CD14-positive monocyte (primary cell): ENCODE data around the gene CA4. TPM values are rescaled to one million over a fixed set of nuclear protein-coding genes. Genes with fewer than 3 reads are reported as not detected.

Source experiments
- DNase-seq, 3 donors: peaks; one replicate each; pipeline ENCODE4 v3.0.0-alpha.2; 2011 to 2022
- H2AFZ ChIP-seq: 2 replicates; pipeline ENCODE4 v1.6.0; 2012; ENCODE audit warnings: mild to moderate bottlenecking, low read depth, low read length, inconsistent platforms; ENCODE audit not compliant: insufficient read depth, poor library complexity, severe bottlenecking
- H3K27ac ChIP-seq, 2 donors: 1 replicate in 1 of 2; 2 replicates in 1 of 2; pipeline ENCODE4 v1.5.1; 2012 to 2013; ENCODE audit warnings: low read length in 2 of 2, control low read depth in 1 of 2, inconsistent platforms in 1 of 2, low read depth in 1 of 2, mild to moderate bottlenecking in 1 of 2
- H3K27me3 ChIP-seq, 2 donors: one replicate each; pipeline versions ENCODE4 v1.6.0 to v1.6.1; 2011 to 2013; ENCODE audit warnings: low read length in 2 of 2; ENCODE audit not compliant: control insufficient read depth in 2 of 2, insufficient read depth in 2 of 2
- H3K36me3 ChIP-seq, 2 donors: replicated peaks in 1 of 2; 1 replicate in 1 of 2; 2 replicates in 1 of 2; pipeline versions ENCODE4 v1.5.1 to v1.6.1; 2012 to 2013; ENCODE audit warnings: low read length in 2 of 2, control low read depth in 1 of 2, inconsistent platforms in 1 of 2, mild to moderate bottlenecking in 1 of 2; ENCODE audit not compliant: insufficient read depth in 2 of 2, control insufficient read depth in 1 of 2
- H3K4me1 ChIP-seq, 2 donors: 1 replicate in 1 of 2; 2 replicates in 1 of 2; pipeline versions ENCODE4 v1.5.1 to v1.6.1; 2012 to 2013; ENCODE audit warnings: low read length in 2 of 2, control low read depth in 1 of 2, inconsistent platforms in 1 of 2, mild to moderate bottlenecking in 1 of 2, moderate library complexity in 1 of 2; ENCODE audit not compliant: insufficient read depth in 2 of 2, control insufficient read depth in 1 of 2
- H3K4me2 ChIP-seq: replicated peaks from 2 replicates; pipeline ENCODE3; 2012; ENCODE audit warnings: low read length, moderate library complexity, mild to moderate bottlenecking; ENCODE audit not compliant: poor library complexity, severe bottlenecking; ENCODE audit errors: extremely low read depth
- H3K4me3 ChIP-seq, 3 experiments: fragments of 200-600 bp in 1 of 3; sonication (generic) in 1 of 3; replicated peaks in 1 of 3; 1 replicate in 2 of 3; 2 replicates in 1 of 3; pipeline ENCODE4 v1.5.1; 2011 to 2013; ENCODE audit warnings: low read length in 3 of 3, mild to moderate bottlenecking in 3 of 3, control low read depth in 2 of 3, low read depth in 2 of 3, inconsistent platforms in 1 of 3, moderate library complexity in 1 of 3
- H3K79me2 ChIP-seq: 2 replicates; pipeline ENCODE4 v1.6.0; 2012; ENCODE audit warnings: mild to moderate bottlenecking, control low read depth, inconsistent platforms, low read length, moderate library complexity; ENCODE audit not compliant: insufficient read depth
- H3K9ac ChIP-seq: 2 replicates; pipeline ENCODE4 v1.6.0; 2017; ENCODE audit warnings: low read length, mild to moderate bottlenecking; ENCODE audit not compliant: insufficient read depth, poor library complexity, severe bottlenecking
- H3K9me3 ChIP-seq, 2 donors: replicated peaks in 1 of 2; 1 replicate in 1 of 2; 2 replicates in 1 of 2; pipeline versions ENCODE4 v1.5.1 to v1.6.1; 2012 to 2013; ENCODE audit warnings: low read length in 2 of 2, control low read depth in 1 of 2; ENCODE audit not compliant: control insufficient read depth in 1 of 2, insufficient read depth in 1 of 2
- H4K20me1 ChIP-seq: 2 replicates; pipeline ENCODE4 v1.6.0; 2012; ENCODE audit warnings: mild to moderate bottlenecking, low read length, control low read depth, moderate library complexity; ENCODE audit not compliant: insufficient read depth
- H3K27ac Mint-ChIP-seq, 7 donors: one replicate each; pipeline ENCODE4 v1.8.0; 2020; ENCODE audit warnings: mild to moderate bottlenecking in 7 of 7, mixed read lengths in 7 of 7, moderate library complexity in 6 of 7, inconsistent platforms in 2 of 7
- H3K27me3 Mint-ChIP-seq, 3 donors: one replicate each; pipeline ENCODE4 v1.8.0; 2021 to 2022; ENCODE audit warnings: low read depth in 3 of 3, mild to moderate bottlenecking in 3 of 3, mixed read lengths in 3 of 3, moderate library complexity in 3 of 3, inconsistent platforms in 1 of 3
- H3K36me3 Mint-ChIP-seq, 2 donors: one replicate each; pipeline ENCODE4 v1.8.0; 2020; ENCODE audit warnings: mixed read lengths in 2 of 2, inconsistent platforms in 1 of 2, mild to moderate bottlenecking in 1 of 2
- H3K4me1 Mint-ChIP-seq: one replicate; pipeline ENCODE4 v1.8.0; 2020; ENCODE audit warnings: mild to moderate bottlenecking, mixed read lengths
- H3K4me3 Mint-ChIP-seq, 2 donors: one replicate each; pipeline ENCODE4 v1.8.0; 2020; ENCODE audit warnings: mild to moderate bottlenecking in 2 of 2, mixed read lengths in 2 of 2, moderate library complexity in 1 of 2
- H3K9me3 Mint-ChIP-seq, 7 donors: one replicate each; pipeline ENCODE4 v1.8.0; 2020 to 2022; ENCODE audit warnings: mixed read lengths in 7 of 7, mild to moderate bottlenecking in 6 of 7, moderate library complexity in 6 of 7, inconsistent platforms in 2 of 7
- WGBS: methylation state at CpG from one replicate; pipeline ENCODE4 v1.1.5; 2013; ENCODE audit warnings: missing lambda C conversion rate; ENCODE audit not compliant: insufficient coverage; 5-methylcytosine and 5-hydroxymethylcytosine counted together
- intact Hi-C, 2 donors: fragments of 100-400 bp; cut with micrococcal nuclease; formaldehyde crosslinking; loops; one replicate each; pipeline versions ENCODE4 v1.15.0 to v1.15.1; 2023
- polyA plus RNA-seq, 3 donors: library from polyadenylated mRNA; depleted of rRNA in 1 of 3; unstranded in 2 of 3; stranded (reverse) in 1 of 3; fragments of 300-500 nt in 2 of 3; fragments of >200 nt in 1 of 3; fragmentation: Illumina TruSeq in 2 of 3; gene quantifications; 1 replicate in 2 of 3; 2 replicates in 1 of 3; pipeline ENCODE4 v1.2.3, GENCODE V29; 2012 to 2021
- TF ChIP-seq, protein P1 (sequence below): fragments of 200-600 bp; IDR thresholded peaks from one replicate; pipeline ENCODE4 v1.8.0; 2022; ENCODE audit warnings: antibody characterized with exemption, mild to moderate bottlenecking

The CA4 gene
- polyA plus RNA-seq, 3 donors, result not detected

- intact Hi-C loops, result no loop called here
- H3K27ac Mint-ChIP-seq, result no peak overlapping the region
- H3K36me3 ChIP-seq, result no peaks in the 10 kb centered on the region
- H3K36me3 Mint-ChIP-seq, result no peaks in the 10 kb centered on the region
- 100% methylated on average over 1 of the region's 5 CpGs for WGBS
- no peak overlapping the region for H3K27ac ChIP-seq
- H3K9me3 Mint-ChIP-seq, result peaks cover 0 to 2% (median 0%) of the 10 kb centered on the region in 7 donors
- H4K20me1 ChIP-seq, result no peaks in the 10 kb centered on the region
- H2AFZ ChIP-seq, result no peak overlapping the region
- peaks cover 6 to 10% (median 9%) of the 10 kb centered on the region in 3 donors for H3K27me3 Mint-ChIP-seq
- H3K4me1 Mint-ChIP-seq, result peaks cover 39% of the 10 kb centered on the region
- no peaks in the 10 kb centered on the region for H3K9me3 ChIP-seq
- H3K27me3 ChIP-seq, result no peaks in the 10 kb centered on the region
- DNase-seq, result no peak
- H3K4me3 ChIP-seq, result no peak overlapping the region
- no peak overlapping the region for H3K4me3 Mint-ChIP-seq
- H3K4me2 ChIP-seq, result no peak overlapping the region
- H3K9ac ChIP-seq, result no peak overlapping the region
- H3K79me2 ChIP-seq, result no peaks in the 10 kb centered on the region
- TF ChIP-seq, protein P1, sequence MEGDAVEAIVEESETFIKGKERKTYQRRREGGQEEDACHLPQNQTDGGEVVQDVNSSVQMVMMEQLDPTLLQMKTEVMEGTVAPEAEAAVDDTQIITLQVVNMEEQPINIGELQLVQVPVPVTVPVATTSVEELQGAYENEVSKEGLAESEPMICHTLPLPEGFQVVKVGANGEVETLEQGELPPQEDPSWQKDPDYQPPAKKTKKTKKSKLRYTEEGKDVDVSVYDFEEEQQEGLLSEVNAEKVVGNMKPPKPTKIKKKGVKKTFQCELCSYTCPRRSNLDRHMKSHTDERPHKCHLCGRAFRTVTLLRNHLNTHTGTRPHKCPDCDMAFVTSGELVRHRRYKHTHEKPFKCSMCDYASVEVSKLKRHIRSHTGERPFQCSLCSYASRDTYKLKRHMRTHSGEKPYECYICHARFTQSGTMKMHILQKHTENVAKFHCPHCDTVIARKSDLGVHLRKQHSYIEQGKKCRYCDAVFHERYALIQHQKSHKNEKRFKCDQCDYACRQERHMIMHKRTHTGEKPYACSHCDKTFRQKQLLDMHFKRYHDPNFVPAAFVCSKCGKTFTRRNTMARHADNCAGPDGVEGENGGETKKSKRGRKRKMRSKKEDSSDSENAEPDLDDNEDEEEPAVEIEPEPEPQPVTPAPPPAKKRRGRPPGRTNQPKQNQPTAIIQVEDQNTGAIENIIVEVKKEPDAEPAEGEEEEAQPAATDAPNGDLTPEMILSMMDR, result no peak
- H3K4me1 ChIP-seq, result peaks cover 13 to 25% of the 10 kb centered on the region in 2 donors
Observed at GRCh38 chr17:60165223-60165622, 15.4 kb downstream of the CA4 start.

DNA sequence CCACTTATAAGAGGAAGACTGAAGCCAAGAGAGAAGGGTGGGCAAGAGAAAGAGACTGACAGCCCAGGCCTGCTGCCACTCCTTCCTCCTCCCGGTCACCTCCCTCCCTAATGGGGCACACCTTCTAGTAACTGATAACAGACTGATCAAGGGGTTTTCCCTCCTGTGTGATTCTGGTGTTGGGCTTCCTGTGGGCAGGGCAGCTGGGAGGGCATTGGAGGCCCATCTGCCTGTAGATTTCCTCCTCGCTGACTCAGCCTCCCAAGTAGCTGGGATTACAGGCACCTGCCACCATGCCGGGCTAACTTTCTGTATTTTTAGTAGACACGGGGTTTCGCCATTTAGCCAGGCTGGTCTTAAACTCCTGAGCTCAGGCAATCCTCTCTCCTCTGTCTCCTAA is 16.2 kb downstream of the CA4 start:
- WGBS, result 17% methylated on average over 2 of the region's 5 CpGs
- peak overlapping the region; percentile 21 for H2AFZ ChIP-seq
- Mint-ChIP-seq H3K36me3 (no peaks in the 10 kb centered on the region), H3K4me3 (no peak overlapping the region), H3K9me3 (peaks cover 0 to 2% (median 0%) of the 10 kb centered on the region in 7 donors), H3K4me1 (peaks cover 45% of the 10 kb centered on the region), H3K27me3 (peaks cover 2 to 6% (median 4%) of the 10 kb centered on the region in 3 donors), H3K27ac (peak overlapping the region in 2 of 7 donors; percentile 32 to 68)
- H3K79me2 ChIP-seq, result no peaks in the 10 kb centered on the region
- peaks cover 21 to 32% of the 10 kb centered on the region in 2 donors for H3K4me1 ChIP-seq
- no peak overlapping the region for H3K27ac ChIP-seq
- H4K20me1 ChIP-seq, result no peaks in the 10 kb centered on the region
- intact Hi-C loops, result no loop called here
- no peaks in the 10 kb centered on the region for H3K9me3 ChIP-seq
- no peaks in the 10 kb centered on the region for H3K36me3 ChIP-seq
- H3K27me3 ChIP-seq, result no peaks in the 10 kb centered on the region
- H3K9ac ChIP-seq, result no peak overlapping the region
- no peak for DNase-seq
- TF ChIP-seq, protein P1, result no peak
- no peak overlapping the region for H3K4me2 ChIP-seq
- H3K4me3 ChIP-seq, result no peak overlapping the region
